ENCODE results near the gene MSLN.

GRCh38 chr16:781346-782010 is 20.9 kb downstream of the MSLN start:
- TF ChIP-seq CTCF (IDR thresholded peaks at IDR 0.05; ENCODE audit: low read length) (no peak), EZH2 (IDR thresholded peaks at IDR 0.05; ENCODE audit: borderline replicate concordance, low read length) (no peak)

Data from OCI-LY1 (cell line).